ENCODE measurements around the gene TPSD1.
"Not testable (repeated sequence)": the region's sequence is repeated elsewhere in the genome, so short reads cannot be mapped to it uniquely, and the experiment has no call there.

Gene TPSD1

GRCh38 chr16:1288813-1289476, 33.1 kb downstream of the TPSD1 start:
- no peak overlapping the region for H3K4me3 Mint-ChIP-seq
- H3K27me3 Mint-ChIP-seq, result peaks cover 32% of the 10 kb centered on the region
- H3K27ac Mint-ChIP-seq, result no peak overlapping the region
- H3K36me3 Mint-ChIP-seq (ENCODE audit: low read depth), result no peaks in the 10 kb centered on the region
- no peaks in the 10 kb centered on the region for H3K4me1 Mint-ChIP-seq (ENCODE audit: low read depth)
- H3K9me3 Mint-ChIP-seq, result no peaks in the 10 kb centered on the region

GRCh38 chr16:1289477-1289866, 33.6 kb downstream of the TPSD1 start:
- no peaks in the 10 kb centered on the region for H3K4me1 Mint-ChIP-seq (ENCODE audit: low read depth)
- H3K36me3 Mint-ChIP-seq (ENCODE audit: low read depth), result no peaks in the 10 kb centered on the region
- H3K9me3 Mint-ChIP-seq, result no peaks in the 10 kb centered on the region
- H3K27me3 Mint-ChIP-seq, result peaks cover 35% of the 10 kb centered on the region
- no peak overlapping the region for H3K27ac Mint-ChIP-seq
- no peak overlapping the region for H3K4me3 Mint-ChIP-seq

DNA sequence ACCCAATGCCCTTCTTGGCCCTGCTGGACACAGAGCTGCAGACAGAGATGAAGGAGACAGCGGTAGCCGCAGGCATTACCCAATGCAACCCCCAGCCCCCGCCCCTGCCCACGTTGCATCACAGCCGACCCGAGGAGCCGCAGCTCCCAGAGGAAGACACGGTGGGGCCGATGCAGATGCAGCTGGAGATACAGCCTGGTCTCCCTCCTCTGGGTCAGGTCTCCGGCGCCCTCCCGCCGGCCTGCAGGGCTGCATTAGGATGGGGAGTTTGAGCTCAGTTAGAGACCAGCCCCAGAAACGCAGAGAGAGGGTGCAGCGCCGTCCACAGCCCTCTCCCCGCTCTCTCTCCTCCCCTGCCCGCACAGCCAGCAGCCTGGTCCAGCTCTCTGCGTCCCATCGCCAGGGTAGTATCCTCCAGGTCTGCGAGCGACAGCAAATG, 34.2 kb downstream of the TPSD1 start:
- Mint-ChIP-seq H3K4me3 (no peak overlapping the region), H3K36me3 (ENCODE audit: low read depth) (no peaks in the 10 kb centered on the region), H3K9me3 (no peaks in the 10 kb centered on the region), H3K27me3 (peaks cover 36% of the 10 kb centered on the region), H3K4me1 (ENCODE audit: low read depth) (no peaks in the 10 kb centered on the region), H3K27ac (no peak overlapping the region)

- no peaks in the 10 kb centered on the region for H3K4me1 Mint-ChIP-seq (ENCODE audit: low read depth)
- no peaks in the 10 kb centered on the region for H3K36me3 Mint-ChIP-seq (ENCODE audit: low read depth)
- no peak overlapping the region for H3K27ac Mint-ChIP-seq
- peaks cover 40% of the 10 kb centered on the region for H3K27me3 Mint-ChIP-seq
- H3K9me3 Mint-ChIP-seq, result no peaks in the 10 kb centered on the region
- H3K4me3 Mint-ChIP-seq, result no peak overlapping the region
These were observed 35.1 kb downstream of the TPSD1 start for GRCh38 chr16:1290860-1291575.

- H3K4me3 Mint-ChIP-seq, result no peak overlapping the region
- no peaks in the 10 kb centered on the region for H3K4me1 Mint-ChIP-seq (ENCODE audit: low read depth)
- H3K36me3 Mint-ChIP-seq (ENCODE audit: low read depth), result no peaks in the 10 kb centered on the region
- no peaks in the 10 kb centered on the region for H3K9me3 Mint-ChIP-seq
- H3K27me3 Mint-ChIP-seq, result peaks cover 40% of the 10 kb centered on the region
- no peak overlapping the region for H3K27ac Mint-ChIP-seq
These were observed 35.7 kb downstream of the TPSD1 start for GRCh38 chr16:1291576-1291974.

- H3K4me1 Mint-ChIP-seq (ENCODE audit: low read depth); H3K36me3 Mint-ChIP-seq (ENCODE audit: low read depth): not testable (repeated sequence)
- peaks cover 44% of the 10 kb centered on the region for H3K27me3 Mint-ChIP-seq
These were observed 36.3 kb downstream of the TPSD1 start for GRCh38 chr16:1292208-1292607.

DNA sequence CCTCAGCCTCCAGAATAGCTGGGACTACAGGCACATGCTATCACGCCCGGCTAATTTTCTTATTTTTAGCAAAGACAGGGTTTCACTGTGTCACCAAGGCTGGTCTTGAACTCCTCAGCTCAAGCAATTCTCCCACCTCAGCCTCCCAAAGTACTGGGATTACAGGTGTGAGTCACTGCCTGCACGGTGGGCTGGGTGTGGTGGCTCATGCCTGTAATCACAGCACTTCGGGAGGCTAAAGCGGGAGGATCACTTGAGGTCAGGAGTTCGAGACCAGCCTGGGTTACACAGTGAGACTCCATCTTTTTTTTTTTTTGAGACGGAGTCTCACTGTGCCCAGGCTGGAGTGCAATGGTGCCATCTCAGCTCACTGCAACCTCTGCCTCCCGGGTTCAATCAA, 36.9 kb downstream of the TPSD1 start:
- H3K27me3 Mint-ChIP-seq, result peaks cover 44% of the 10 kb centered on the region
- not testable (repeated sequence) for H3K4me1 Mint-ChIP-seq (ENCODE audit: low read depth); H3K9me3 Mint-ChIP-seq; H3K27ac Mint-ChIP-seq; H3K36me3 Mint-ChIP-seq (ENCODE audit: low read depth); H3K4me3 Mint-ChIP-seq

More at GRCh38 chr16:1292208-1292607, 36.3 kb downstream of the TPSD1 start:
- H3K9me3 Mint-ChIP-seq, H3K4me3 Mint-ChIP-seq, H3K27ac Mint-ChIP-seq: not testable (repeated sequence)

- no peak overlapping the region for H3K27ac Mint-ChIP-seq
- H3K27me3 Mint-ChIP-seq, result peaks cover 43% of the 10 kb centered on the region
These were observed 38.2 kb downstream of the TPSD1 start for GRCh38 chr16:1293921-1294656.

GRCh38 chr16:1295465-1295864, 39.6 kb downstream of the TPSD1 start:
- peaks cover 32% of the 10 kb centered on the region for H3K27me3 Mint-ChIP-seq
- H3K4me3 Mint-ChIP-seq, result no peak overlapping the region
- H3K9me3 Mint-ChIP-seq, result no peaks in the 10 kb centered on the region
- peaks cover 6% of the 10 kb centered on the region for H3K4me1 Mint-ChIP-seq (ENCODE audit: low read depth)
- H3K27ac Mint-ChIP-seq, result no peak overlapping the region
- no peaks in the 10 kb centered on the region for H3K36me3 Mint-ChIP-seq (ENCODE audit: low read depth)

More at GRCh38 chr16:1293921-1294656, 38.2 kb downstream of the TPSD1 start:
- Mint-ChIP-seq H3K4me1 (ENCODE audit: low read depth) (peaks cover 6% of the 10 kb centered on the region), H3K4me3 (no peak overlapping the region), H3K9me3 (no peaks in the 10 kb centered on the region), H3K36me3 (ENCODE audit: low read depth) (no peaks in the 10 kb centered on the region)

DNA sequence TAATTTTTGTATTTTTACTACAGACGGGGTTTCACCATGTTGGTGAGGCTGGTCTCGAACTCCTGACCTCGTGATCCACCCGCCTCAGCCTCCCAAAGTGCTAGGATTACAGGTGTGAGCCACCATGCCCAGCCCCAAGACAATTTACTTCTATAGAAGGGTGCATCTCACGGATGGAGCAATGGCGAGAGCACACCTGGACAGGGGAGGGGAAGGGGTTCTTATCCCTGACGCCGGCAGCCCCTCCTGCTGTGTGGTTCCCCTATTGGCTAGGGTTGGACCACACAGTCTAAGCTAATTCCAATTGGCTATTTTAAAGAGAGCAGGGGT, 40.8 kb downstream of the TPSD1 start:
- not testable (repeated sequence) for H3K27ac Mint-ChIP-seq; H3K9me3 Mint-ChIP-seq; H3K36me3 Mint-ChIP-seq (ENCODE audit: low read depth); H3K4me1 Mint-ChIP-seq (ENCODE audit: low read depth); H3K4me3 Mint-ChIP-seq
- peaks cover 24% of the 10 kb centered on the region for H3K27me3 Mint-ChIP-seq

- Mint-ChIP-seq H3K4me1 (ENCODE audit: low read depth) (peaks cover 6% of the 10 kb centered on the region), H3K4me3 (no peak overlapping the region), H3K9me3 (no peaks in the 10 kb centered on the region), H3K27me3 (peaks cover 19% of the 10 kb centered on the region), H3K36me3 (ENCODE audit: low read depth) (no peaks in the 10 kb centered on the region), H3K27ac (peak overlapping the region; percentile 39)
These were observed 41.3 kb downstream of the TPSD1 start for GRCh38 chr16:1297018-1297696.

GRCh38 chr16:1298406-1298805, 42.5 kb downstream of the TPSD1 start:
- H3K27ac Mint-ChIP-seq, result no peak overlapping the region
- H3K4me1 Mint-ChIP-seq (ENCODE audit: low read depth), result peaks cover 13% of the 10 kb centered on the region
- peaks cover 19% of the 10 kb centered on the region for H3K27me3 Mint-ChIP-seq
- H3K9me3 Mint-ChIP-seq, result no peaks in the 10 kb centered on the region
- no peaks in the 10 kb centered on the region for H3K36me3 Mint-ChIP-seq (ENCODE audit: low read depth)
- no peak overlapping the region for H3K4me3 Mint-ChIP-seq

- Mint-ChIP-seq H3K4me1 (ENCODE audit: low read depth) (peaks cover 21% of the 10 kb centered on the region), H3K4me3 (no peak overlapping the region), H3K27me3 (peaks cover 15% of the 10 kb centered on the region)
These were observed 43.4 kb downstream of the TPSD1 start for GRCh38 chr16:1299012-1299867.

GRCh38 chr16:1299868-1300203, 44.0 kb downstream of the TPSD1 start:
- no peak overlapping the region for H3K27ac Mint-ChIP-seq
- no peak overlapping the region for H3K4me3 Mint-ChIP-seq
- no peaks in the 10 kb centered on the region for H3K9me3 Mint-ChIP-seq
- peaks cover 12% of the 10 kb centered on the region for H3K27me3 Mint-ChIP-seq
- no peaks in the 10 kb centered on the region for H3K36me3 Mint-ChIP-seq (ENCODE audit: low read depth)
- peaks cover 27% of the 10 kb centered on the region for H3K4me1 Mint-ChIP-seq (ENCODE audit: low read depth)

More at GRCh38 chr16:1299012-1299867, 43.4 kb downstream of the TPSD1 start:
- Mint-ChIP-seq H3K27ac (no peak overlapping the region), H3K36me3 (ENCODE audit: low read depth) (no peaks in the 10 kb centered on the region), H3K9me3 (no peaks in the 10 kb centered on the region)

Data from stimulated activated naive CD8-positive, alpha-beta T cell treated with anti-CD3 and anti-CD28 coated beads, Interleukin-15, Interleukin-2, amounts not matched to agents 100 ng/mL and 50 ng/mL, for 24 hours (primary cell).